PFSK-1 (cell line): ENCODE measurements around the gene PCNX3.

Source experiments
- FOXP2 ChIP-seq: optimal IDR thresholded peaks from 2 replicates; pipeline ENCODE3; 2011; ENCODE audit warnings: borderline replicate concordance, control low read depth, inconsistent platforms; ENCODE audit not compliant: insufficient read depth; ENCODE audit errors: extremely low read length, extremely low read depth
- POLR2AphosphoS5 ChIP-seq: IDR thresholded peaks from 2 replicates; pipeline ENCODE4 v1.6.1; 2012; ENCODE audit warnings: low read depth, mild to moderate bottlenecking, control low read depth, low read length, moderate library complexity
- SIN3A ChIP-seq: IDR thresholded peaks from 2 replicates; pipeline ENCODE4 v1.6.1; 2012; ENCODE audit warnings: mild to moderate bottlenecking, low read length, moderate library complexity, borderline replicate concordance; ENCODE audit not compliant: insufficient read depth
- TAF1 ChIP-seq: IDR thresholded peaks from 2 replicates; pipeline ENCODE4 v1.6.1; 2012; ENCODE audit warnings: low read length, control low read depth, borderline replicate concordance; ENCODE audit not compliant: insufficient read depth
- TF ChIP-seq, protein P1 (sequence below), 2 experiments: IDR thresholded peaks; 2 replicates each; pipeline versions ENCODE4 v1.6.1 to v1.8.0; 2011 to 2012; ENCODE audit warnings: low read depth in 2 of 2, low read length in 2 of 2, control low read depth in 1 of 2, inconsistent platforms in 1 of 2, mild to moderate bottlenecking in 1 of 2, moderate library complexity in 1 of 2; ENCODE audit not compliant: insufficient read depth in 1 of 2

GRCh38 chr11:65599216-65599954, 16.2 kb upstream of the PCNX3 start:
- TF ChIP-seq, protein P1, sequence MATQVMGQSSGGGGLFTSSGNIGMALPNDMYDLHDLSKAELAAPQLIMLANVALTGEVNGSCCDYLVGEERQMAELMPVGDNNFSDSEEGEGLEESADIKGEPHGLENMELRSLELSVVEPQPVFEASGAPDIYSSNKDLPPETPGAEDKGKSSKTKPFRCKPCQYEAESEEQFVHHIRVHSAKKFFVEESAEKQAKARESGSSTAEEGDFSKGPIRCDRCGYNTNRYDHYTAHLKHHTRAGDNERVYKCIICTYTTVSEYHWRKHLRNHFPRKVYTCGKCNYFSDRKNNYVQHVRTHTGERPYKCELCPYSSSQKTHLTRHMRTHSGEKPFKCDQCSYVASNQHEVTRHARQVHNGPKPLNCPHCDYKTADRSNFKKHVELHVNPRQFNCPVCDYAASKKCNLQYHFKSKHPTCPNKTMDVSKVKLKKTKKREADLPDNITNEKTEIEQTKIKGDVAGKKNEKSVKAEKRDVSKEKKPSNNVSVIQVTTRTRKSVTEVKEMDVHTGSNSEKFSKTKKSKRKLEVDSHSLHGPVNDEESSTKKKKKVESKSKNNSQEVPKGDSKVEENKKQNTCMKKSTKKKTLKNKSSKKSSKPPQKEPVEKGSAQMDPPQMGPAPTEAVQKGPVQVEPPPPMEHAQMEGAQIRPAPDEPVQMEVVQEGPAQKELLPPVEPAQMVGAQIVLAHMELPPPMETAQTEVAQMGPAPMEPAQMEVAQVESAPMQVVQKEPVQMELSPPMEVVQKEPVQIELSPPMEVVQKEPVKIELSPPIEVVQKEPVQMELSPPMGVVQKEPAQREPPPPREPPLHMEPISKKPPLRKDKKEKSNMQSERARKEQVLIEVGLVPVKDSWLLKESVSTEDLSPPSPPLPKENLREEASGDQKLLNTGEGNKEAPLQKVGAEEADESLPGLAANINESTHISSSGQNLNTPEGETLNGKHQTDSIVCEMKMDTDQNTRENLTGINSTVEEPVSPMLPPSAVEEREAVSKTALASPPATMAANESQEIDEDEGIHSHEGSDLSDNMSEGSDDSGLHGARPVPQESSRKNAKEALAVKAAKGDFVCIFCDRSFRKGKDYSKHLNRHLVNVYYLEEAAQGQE (IDR thresholded peaks at IDR 0.05; ENCODE audit: insufficient read depth in 1 of 2, low read depth in 2 of 2, low read length in 2 of 2) = no peak
- TF ChIP-seq POLR2AphosphoS5 = no peak
- no peak for TF ChIP-seq TAF1
- TF ChIP-seq SIN3A = no peak
- TF ChIP-seq FOXP2 = no peak
